ENCODE results near the gene RERE. TPM values are rescaled to one million over a fixed set of nuclear protein-coding genes. Genes with fewer than 3 reads are reported as not detected.

RERE gene
- total RNA-seq, 2 donors from 2014 or later, result 207 to 322 TPM

- intact Hi-C loops (cut with DNase I), result loop anchor here (5.0 kb wide), 1 partner anchor 58 kb away; no protein-coding TSS in a partner anchor
- H3K4me1 ChIP-seq (replicated peaks), result peaks cover 25% of the 10 kb centered on the region
These were observed 452.7 kb downstream of the RERE start for GRCh38 chr1:8364528-8365442.

GRCh38 chr1:8363767-8364301, 453.6 kb downstream of the RERE start:
- 29% methylated on average over 18 of the region's 18 CpGs for WGBS
- TF ChIP-seq POLR2A (IDR thresholded peaks at IDR 0.05) (no peak), POLR2AphosphoS5 (IDR thresholded peaks at IDR 0.05) (no peak)
- TF ChIP-seq, protein P1, sequence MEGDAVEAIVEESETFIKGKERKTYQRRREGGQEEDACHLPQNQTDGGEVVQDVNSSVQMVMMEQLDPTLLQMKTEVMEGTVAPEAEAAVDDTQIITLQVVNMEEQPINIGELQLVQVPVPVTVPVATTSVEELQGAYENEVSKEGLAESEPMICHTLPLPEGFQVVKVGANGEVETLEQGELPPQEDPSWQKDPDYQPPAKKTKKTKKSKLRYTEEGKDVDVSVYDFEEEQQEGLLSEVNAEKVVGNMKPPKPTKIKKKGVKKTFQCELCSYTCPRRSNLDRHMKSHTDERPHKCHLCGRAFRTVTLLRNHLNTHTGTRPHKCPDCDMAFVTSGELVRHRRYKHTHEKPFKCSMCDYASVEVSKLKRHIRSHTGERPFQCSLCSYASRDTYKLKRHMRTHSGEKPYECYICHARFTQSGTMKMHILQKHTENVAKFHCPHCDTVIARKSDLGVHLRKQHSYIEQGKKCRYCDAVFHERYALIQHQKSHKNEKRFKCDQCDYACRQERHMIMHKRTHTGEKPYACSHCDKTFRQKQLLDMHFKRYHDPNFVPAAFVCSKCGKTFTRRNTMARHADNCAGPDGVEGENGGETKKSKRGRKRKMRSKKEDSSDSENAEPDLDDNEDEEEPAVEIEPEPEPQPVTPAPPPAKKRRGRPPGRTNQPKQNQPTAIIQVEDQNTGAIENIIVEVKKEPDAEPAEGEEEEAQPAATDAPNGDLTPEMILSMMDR (IDR thresholded peaks at IDR 0.05), result no peak
- Histone ChIP-seq H3K4me3 (no peak overlapping the region), H3K27ac (peak overlapping the region; percentile 50 to 82), H3K9me3 (no peaks in the 10 kb centered on the region), H3K36me3 (peaks cover 26 to 33% of the 10 kb centered on the region in 2 donors), H3K4me1 (replicated peaks) (peaks cover 25% of the 10 kb centered on the region), H3K27me3 (replicated peaks; ENCODE audit: insufficient read depth) (no peaks in the 10 kb centered on the region)
- intact Hi-C loops (cut with DNase I), result loop anchor here (5.0 kb wide), 1 partner anchor 58 kb away; no protein-coding TSS in a partner anchor
- DNase-seq (ENCODE audit: low spot score), result no peak

More at GRCh38 chr1:8364528-8365442, 452.7 kb downstream of the RERE start:
- H3K36me3 ChIP-seq, result peaks cover 17 to 23% of the 10 kb centered on the region in 2 donors
- H3K27me3 ChIP-seq (replicated peaks; ENCODE audit: insufficient read depth), result no peaks in the 10 kb centered on the region
- H3K9me3 ChIP-seq, result no peaks in the 10 kb centered on the region
- H3K27ac ChIP-seq, result peak overlapping the region; percentile 50 to 82
- 61% methylated on average over 29 of the region's 29 CpGs for WGBS
- H3K4me3 ChIP-seq, result no peak overlapping the region
- peak; percentile 81 for TF ChIP-seq POLR2AphosphoS5 (IDR thresholded peaks at IDR 0.05)
- TF ChIP-seq, protein P1 (IDR thresholded peaks at IDR 0.05), result no peak
- no peak for TF ChIP-seq POLR2A (IDR thresholded peaks at IDR 0.05)
- peak; percentile 85 for DNase-seq (ENCODE audit: low spot score)

DNA sequence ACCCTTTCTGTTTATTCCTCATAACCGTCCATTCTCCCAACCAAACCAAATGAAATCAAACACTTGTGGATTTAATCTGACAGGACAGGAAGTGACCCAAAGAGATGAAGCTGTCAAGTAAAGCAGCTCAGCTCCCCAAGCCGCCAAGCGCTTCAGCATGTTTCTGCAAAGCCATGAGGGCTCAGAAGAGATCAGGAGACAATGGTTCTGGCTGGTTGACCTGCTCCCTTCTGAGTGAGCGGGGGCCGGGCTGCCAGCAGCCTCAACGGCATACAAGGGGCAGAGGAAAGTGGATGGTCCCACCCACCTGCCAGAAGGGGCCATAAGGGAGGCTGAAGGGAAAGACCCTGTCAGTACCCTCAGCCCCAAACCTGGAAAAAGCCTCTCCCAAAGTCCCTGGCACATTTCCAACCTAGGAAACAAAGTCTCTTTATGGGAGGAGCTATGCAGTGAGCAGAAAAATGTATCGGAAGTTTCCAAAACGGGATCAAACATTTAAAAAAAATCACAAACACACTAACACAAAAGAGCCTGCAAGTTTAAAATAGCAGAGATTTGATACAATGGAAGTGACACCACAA, 454.2 kb downstream of the RERE start:
- Histone ChIP-seq H3K4me3 (no peak overlapping the region), H3K9me3 (no peaks in the 10 kb centered on the region), H3K27ac (peak overlapping the region; percentile 50 to 82), H3K36me3 (peaks cover 31 to 38% of the 10 kb centered on the region in 2 donors), H3K4me1 (replicated peaks) (peaks cover 25% of the 10 kb centered on the region), H3K27me3 (replicated peaks; ENCODE audit: insufficient read depth) (no peaks in the 10 kb centered on the region)
- TF ChIP-seq POLR2AphosphoS5 (IDR thresholded peaks at IDR 0.05), result no peak
- TF ChIP-seq POLR2A (IDR thresholded peaks at IDR 0.05), result no peak
- TF ChIP-seq, protein P1 (IDR thresholded peaks at IDR 0.05), result no peak
- 24% methylated on average over 8 of the region's 8 CpGs for WGBS
- no peak for DNase-seq (ENCODE audit: low spot score)
- intact Hi-C loops (cut with DNase I), result loop anchor here (5.0 kb wide), 1 partner anchor 59 kb away; no protein-coding TSS in a partner anchor

- no peak for DNase-seq (ENCODE audit: low spot score)
- H3K27me3 ChIP-seq (replicated peaks; ENCODE audit: insufficient read depth), result no peaks in the 10 kb centered on the region
- H3K4me1 ChIP-seq (replicated peaks), result peaks cover 25% of the 10 kb centered on the region
- intact Hi-C loops (cut with DNase I), result loop anchor here (5.0 kb wide), 1 partner anchor 60 kb away; no protein-coding TSS in a partner anchor
- H3K4me3 ChIP-seq, result no peak overlapping the region
- H3K36me3 ChIP-seq, result peaks cover 36 to 44% of the 10 kb centered on the region in 2 donors
- TF ChIP-seq, protein P1 (IDR thresholded peaks at IDR 0.05), result no peak
- TF ChIP-seq POLR2AphosphoS5 (IDR thresholded peaks at IDR 0.05), result no peak
- no peak for TF ChIP-seq POLR2A (IDR thresholded peaks at IDR 0.05)
- 74% methylated on average over 11 of the region's 13 CpGs for WGBS
- H3K9me3 ChIP-seq, result no peaks in the 10 kb centered on the region
- H3K27ac ChIP-seq, result peak overlapping the region in 1 of 2 donors; percentile 82
These were observed 454.7 kb downstream of the RERE start for GRCh38 chr1:8362701-8363101.
